Right cardiac atrium (tissue), 5 donors: ENCODE results near the gene SV2B. TPM values are rescaled to one million over a fixed set of nuclear protein-coding genes. Genes with fewer than 3 reads are reported as not detected.

ENCODE experiments used
- ATAC-seq, 2 donors: fragments of 200-7000 bp; cut with Tn5 transposase; one replicate each; pipeline versions ENCODE4 v1.8.0 to v1.9.1; 2020; ENCODE audit warnings: moderate library complexity in 2 of 2, mild to moderate bottlenecking in 1 of 2
- DNase-seq, 3 donors: peaks; one replicate each; pipeline ENCODE4 v3.0.0-alpha.2; 2020
- H3K27ac ChIP-seq: one replicate; pipeline ENCODE4 v1.5.1; 2013; ENCODE audit warnings: mild to moderate bottlenecking, low read length, control low read depth, moderate library complexity
- H3K27me3 ChIP-seq: one replicate; pipeline ENCODE4 v1.6.1; 2013; ENCODE audit not compliant: control insufficient read depth, insufficient read depth
- H3K4me1 ChIP-seq: one replicate; pipeline ENCODE4 v1.6.1; 2013; ENCODE audit warnings: low read length; ENCODE audit not compliant: control insufficient read depth, insufficient read depth
- H3K4me3 ChIP-seq: one replicate; pipeline ENCODE4 v1.5.1; 2013; ENCODE audit warnings: low read length, control low read depth
- H3K9me3 ChIP-seq: one replicate; pipeline ENCODE4 v1.6.1; 2013; ENCODE audit warnings: low read length; ENCODE audit not compliant: control insufficient read depth
- WGBS: extraction: QIAGEN DNeasy Blood & Tissue Kit; methylation state at CpG from one replicate; pipeline ENCODE4 v1.1.7; 2013; 5-methylcytosine and 5-hydroxymethylcytosine counted together
- intact Hi-C, 4 donors: fragments of 100-400 bp; cut with DNase I; formaldehyde crosslinking; loops; one replicate each; pipeline versions ENCODE4 v1.11.0 to v1.14.0; 2022 to 2023
- polyA plus RNA-seq: library from polyadenylated mRNA; stranded (reverse); fragments of 200-250 nt; gene quantifications from one replicate; pipeline ENCODE4 v1.2.3, GENCODE V29; 2013
- total RNA-seq, 4 donors: library from RNA; stranded (reverse); fragmentation: NEBNext Ultra II Directional; extraction: Animal tissue kit (Norgen Biotek cat#: 25700); gene quantifications; one replicate each; pipeline ENCODE4 v1.2.1, GENCODE V29; 2021
- donor health status: healthy with polysubstance abuse.
- donor health status: DM: no; HTN: yes; CAD: no.
- donor health status: DM: no; HTN: no; CAD: no.
- donor health status: DM: no; HTN: yes; CAD: no; lungs with severe emphysema.
- donor health status: DM: yes; HTN: yes; CAD: no.

Gene SV2B
- total and polyA plus RNA-seq, 5 donors = 0.34 to 1.7 (median 1.3) TPM

DNA sequence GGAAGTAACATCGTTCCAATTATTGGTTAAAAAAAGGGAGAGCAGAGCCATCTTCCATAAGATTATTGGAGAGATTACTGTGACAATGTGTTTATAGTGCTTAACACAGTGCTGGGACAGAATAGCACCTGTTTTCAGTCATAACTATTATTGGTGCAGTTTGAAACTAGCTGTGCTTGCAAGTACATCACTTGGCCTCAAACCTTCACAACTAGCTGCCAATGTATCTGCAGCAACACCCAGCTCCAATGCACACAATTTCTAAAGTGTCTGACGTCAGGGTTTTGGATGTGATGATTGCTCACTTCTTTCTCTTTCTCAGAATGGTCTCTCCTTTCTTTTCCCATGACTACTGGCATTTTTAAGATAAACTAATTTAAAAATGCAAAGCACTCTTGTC is 246.2 kb downstream of the SV2B start:
- 63% methylated on average over 2 of the region's 2 CpGs for WGBS
- Histone ChIP-seq H3K9me3 (no peaks in the 10 kb centered on the region), H3K27me3 (no peaks in the 10 kb centered on the region), H3K27ac (no peak overlapping the region), H3K4me1 (no peaks in the 10 kb centered on the region), H3K4me3 (no peak overlapping the region)
- DNase-seq = no peak
- no peak for ATAC-seq
- intact Hi-C loops = no loop called here

DNA sequence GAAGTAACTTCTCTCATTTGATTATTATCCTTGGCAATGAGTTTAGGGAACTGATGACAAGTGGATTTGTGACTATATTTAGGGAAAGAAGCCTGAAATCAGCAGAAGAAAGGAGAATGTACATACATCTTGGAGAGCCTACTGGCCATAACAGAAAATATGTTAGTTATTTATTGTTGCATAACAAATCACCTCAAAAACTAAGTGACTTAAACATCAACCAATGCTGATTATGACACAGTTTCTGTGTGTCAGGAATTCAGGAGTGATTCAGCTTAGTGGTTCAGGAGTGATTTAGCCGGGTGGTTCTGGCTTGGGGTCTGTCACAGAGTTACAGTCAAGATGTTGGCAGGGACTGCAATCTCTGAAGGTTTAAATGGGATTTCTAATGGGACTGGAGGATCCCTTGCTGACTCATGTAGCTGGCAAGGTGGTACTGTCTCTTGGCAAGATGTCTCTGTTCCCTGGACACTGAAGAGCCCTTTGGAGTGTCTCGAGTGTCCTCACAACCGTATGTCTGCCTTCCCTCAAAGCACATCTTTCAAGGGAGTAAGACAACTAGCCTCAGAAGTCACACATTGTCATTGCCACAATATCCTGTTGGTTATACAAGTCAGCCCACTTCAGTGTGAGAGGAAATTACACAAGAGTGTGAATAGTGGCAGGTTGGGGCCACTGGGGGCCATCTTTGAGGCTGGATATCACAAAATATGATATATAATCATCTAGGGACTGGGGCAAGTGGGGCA is 248.9 kb downstream of the SV2B start:
- Histone ChIP-seq H3K9me3 (no peaks in the 10 kb centered on the region), H3K4me1 (no peaks in the 10 kb centered on the region), H3K27me3 (no peaks in the 10 kb centered on the region), H3K4me3 (no peak overlapping the region), H3K27ac (no peak overlapping the region)
- 37% methylated on average over 3 of the region's 3 CpGs for WGBS
- ATAC-seq (no peak), DNase-seq (no peak)
- intact Hi-C loops = no loop called here

Other genes with a start within 250 kb of the SV2B start
- gene FURIN, start 231.7 kb upstream of the SV2B start, total RNA-seq = 10 to 100 TPM; 57.4 to 69.0 (median 60.8) TPM
- 60.1 TPM for gene FURIN, start 231.7 kb upstream of the SV2B start, polyA plus RNA-seq
- 10 to 100 TPM; 15.6 to 21.0 (median 18.0) TPM for gene FES, start 215.8 kb upstream of the SV2B start, total RNA-seq
- gene FES, start 215.8 kb upstream of the SV2B start, polyA plus RNA-seq = 17.6 TPM
- 100 to 1,000 TPM in 2 of 4 donors, 10 to 100 TPM in 2; 75.9 to 118 (median 93.4) TPM for gene MAN2A2, start 197.0 kb upstream of the SV2B start, total RNA-seq
- 41.6 TPM for gene MAN2A2, start 197.0 kb upstream of the SV2B start, polyA plus RNA-seq
- gene HDDC3, start 167.7 kb upstream of the SV2B start, total RNA-seq = 10 to 100 TPM; 13.5 to 17.7 (median 17.0) TPM
- gene HDDC3, start 167.7 kb upstream of the SV2B start, polyA plus RNA-seq = 22.2 TPM
- 10 to 100 TPM; 26.2 to 32.8 (median 29.9) TPM for gene UNC45A, start 165.0 kb upstream of the SV2B start, total RNA-seq
- 24.0 TPM for gene UNC45A, start 165.0 kb upstream of the SV2B start, polyA plus RNA-seq
- gene RCCD1, start 145.4 kb upstream of the SV2B start, total RNA-seq = 10 to 100 TPM in 3 of 4 donors, 1 to 10 TPM in 1; 8.7 to 14.8 (median 13.4) TPM
- 11.1 TPM for gene RCCD1, start 145.4 kb upstream of the SV2B start, polyA plus RNA-seq
- 1 to 10 TPM; 5.1 to 8.7 (median 6.9) TPM for gene PRC1, start 105.7 kb upstream of the SV2B start, total RNA-seq
- 5.7 TPM for gene PRC1, start 105.7 kb upstream of the SV2B start, polyA plus RNA-seq
- gene VPS33B, start 77.7 kb upstream of the SV2B start, total RNA-seq = 1 to 10 TPM; 3.8 to 7.6 (median 6.8) TPM
- 4.2 TPM for gene VPS33B, start 77.7 kb upstream of the SV2B start, polyA plus RNA-seq